ENCODE results near the gene IFT172. TPM values are rescaled to one million over a fixed set of nuclear protein-coding genes. Genes with fewer than 3 reads are reported as not detected.

Gene IFT172
- total and polyA plus RNA-seq, 2 of the 4 experiments (the other 2 are of a cell fraction) = 18.8 to 25.5 TPM

DNA sequence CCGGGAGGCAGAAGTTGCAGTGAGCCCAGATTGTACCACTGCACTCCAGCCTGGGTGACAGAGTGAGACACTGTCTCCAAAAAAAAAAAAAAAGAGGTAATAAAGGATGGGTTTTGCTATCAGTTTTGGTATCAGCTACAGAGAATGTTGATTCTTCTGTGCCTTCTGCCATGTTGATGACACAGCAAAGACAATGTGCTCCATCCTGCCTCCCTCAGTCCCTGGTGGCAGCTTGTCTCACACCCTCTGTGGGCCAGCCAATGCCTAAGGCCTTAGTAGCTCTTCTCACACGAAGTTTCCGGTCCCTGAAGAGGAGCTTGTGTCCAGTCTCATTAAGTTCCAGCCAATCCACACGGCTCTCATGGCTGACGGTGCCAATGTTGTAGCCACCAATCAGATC lies 17.6 kb downstream of the IFT172 start:
- no peaks in the 10 kb centered on the region for H3K4me1 ChIP-seq (ENCODE audit: control insufficient read depth, insufficient read depth, low read length)
- no peak overlapping the region for H2BK120ac ChIP-seq (ENCODE audit: low read depth, low read length)
- ChIA-PET CTCF (no interaction called here), POLR2A (ENCODE audit: unreplicated experiment) (no interaction called here)
- H3K9me1 ChIP-seq (ENCODE audit: insufficient read depth, low read length) = peaks cover 2% of the 10 kb centered on the region; the same call in 1 of the 2 replicates
- no peak overlapping the region for H3K14ac ChIP-seq (replicated peaks; ENCODE audit: low read depth, low read length)
- no peak overlapping the region for H3K9ac ChIP-seq (ENCODE audit: low read depth, low read length)
- no peaks in the 10 kb centered on the region for H3K79me1 ChIP-seq (ENCODE audit: low read depth in 1 of 2, low read length in 2 of 2)
- no peak overlapping the region for H3K27ac ChIP-seq (ENCODE audit: insufficient read depth, low read length)
- no peak overlapping the region for H3K56ac ChIP-seq (ENCODE audit: extremely low read depth, insufficient read depth, low read length)
- H3K4ac ChIP-seq (ENCODE audit: low read depth, low read length) = no peak overlapping the region
- intact Hi-C loops (cut with micrococcal nuclease) = no loop called here
- WGBS, 2 experiments (ENCODE audit: extremely low coverage in 2 of 2, insufficient read length in 1 of 2) = 86% methylated on average over 1 of the region's 5 CpGs; no CpG with 5 or more reads in 1 of the 2 experiments
- no peaks in the 10 kb centered on the region for H3K27me3 ChIP-seq (ENCODE audit: control insufficient read depth, insufficient read depth, low read length)
- no peak overlapping the region for H2BK5ac ChIP-seq (ENCODE audit: low read depth, low read length, poor library complexity, severe bottlenecking)
- H4K91ac ChIP-seq (ENCODE audit: insufficient read depth, low read depth, low read length) = no peak overlapping the region
- no peaks in the 10 kb centered on the region for H4K20me1 ChIP-seq (ENCODE audit: insufficient read depth, low read length)
- H3K4me2 ChIP-seq (ENCODE audit: low read depth, low read length) = no peak overlapping the region
- H3K18ac ChIP-seq (ENCODE audit: low read depth, low read length) = no peak overlapping the region
- no TSS peak for BruUV-seq (replicated peaks)
- no peak overlapping the region for H4K8ac ChIP-seq (ENCODE audit: low read depth in 2 of 2, low read length in 2 of 2)
- peaks cover 22% of the 10 kb centered on the region for H3K36me3 ChIP-seq (ENCODE audit: control insufficient read depth, insufficient read depth, low read length)
- H2BK20ac ChIP-seq (ENCODE audit: low read depth, low read length) = no peak overlapping the region
- no peak overlapping the region for H2BK15ac ChIP-seq (ENCODE audit: low read depth, low read length)
- H4K5ac ChIP-seq (ENCODE audit: low read depth, low read length) = no peak overlapping the region
- TF ChIP-seq RFX5 (IDR thresholded peaks at IDR 0.05; ENCODE audit: low read depth, low read length) (no peak), MAFK (IDR thresholded peaks at IDR 0.05; ENCODE audit: low read depth, low read length) (no peak), CHD1 (IDR thresholded peaks at IDR 0.05; ENCODE audit: low read depth, low read length) (no peak), RAD21 (IDR thresholded peaks at IDR 0.05; ENCODE audit: low read length) (no peak), MAZ (IDR thresholded peaks at IDR 0.05; ENCODE audit: borderline replicate concordance, low read depth, low read length) (no peak), POLR2A (IDR thresholded peaks at IDR 0.05; ENCODE audit: low read depth, low read length) (no peak), MXI1 (IDR thresholded peaks at IDR 0.05; ENCODE audit: borderline replicate concordance, low read depth, low read length) (no peak), NFE2L2 (IDR thresholded peaks at IDR 0.05; ENCODE audit: low read depth, low read length) (no peak), BHLHE40 (IDR thresholded peaks at IDR 0.05; ENCODE audit: low read depth, low read length) (no peak), CEBPB (IDR thresholded peaks at IDR 0.05; ENCODE audit: low read depth, low read length) (no peak), FOS (IDR thresholded peaks at IDR 0.05; ENCODE audit: low read depth, low read length) (no peak)
- TF ChIP-seq, protein P1, sequence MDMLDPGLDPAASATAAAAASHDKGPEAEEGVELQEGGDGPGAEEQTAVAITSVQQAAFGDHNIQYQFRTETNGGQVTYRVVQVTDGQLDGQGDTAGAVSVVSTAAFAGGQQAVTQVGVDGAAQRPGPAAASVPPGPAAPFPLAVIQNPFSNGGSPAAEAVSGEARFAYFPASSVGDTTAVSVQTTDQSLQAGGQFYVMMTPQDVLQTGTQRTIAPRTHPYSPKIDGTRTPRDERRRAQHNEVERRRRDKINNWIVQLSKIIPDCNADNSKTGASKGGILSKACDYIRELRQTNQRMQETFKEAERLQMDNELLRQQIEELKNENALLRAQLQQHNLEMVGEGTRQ (IDR thresholded peaks at IDR 0.05; ENCODE audit: low read depth, low read length) = no peak
- TF ChIP-seq, protein P2, sequence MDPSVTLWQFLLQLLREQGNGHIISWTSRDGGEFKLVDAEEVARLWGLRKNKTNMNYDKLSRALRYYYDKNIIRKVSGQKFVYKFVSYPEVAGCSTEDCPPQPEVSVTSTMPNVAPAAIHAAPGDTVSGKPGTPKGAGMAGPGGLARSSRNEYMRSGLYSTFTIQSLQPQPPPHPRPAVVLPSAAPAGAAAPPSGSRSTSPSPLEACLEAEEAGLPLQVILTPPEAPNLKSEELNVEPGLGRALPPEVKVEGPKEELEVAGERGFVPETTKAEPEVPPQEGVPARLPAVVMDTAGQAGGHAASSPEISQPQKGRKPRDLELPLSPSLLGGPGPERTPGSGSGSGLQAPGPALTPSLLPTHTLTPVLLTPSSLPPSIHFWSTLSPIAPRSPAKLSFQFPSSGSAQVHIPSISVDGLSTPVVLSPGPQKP (IDR thresholded peaks at IDR 0.05; ENCODE audit: borderline replicate concordance, low read depth, low read length) = no peak
- in situ Hi-C loops (cut with MboI; ENCODE audit: low sequenced_read_pairs) = no loop called here
- H2AK9ac ChIP-seq (replicated peaks; ENCODE audit: low read depth, low read length, poor library complexity) = no peak overlapping the region
- H2AFZ ChIP-seq (replicated peaks; ENCODE audit: low read length, poor library complexity) = no peak overlapping the region
- DNase-seq (no peak), ATAC-seq (ENCODE audit: low read depth) (no peak)
- H3K23ac ChIP-seq (ENCODE audit: low read depth, low read length) = no peak overlapping the region
- dilution Hi-C loops (cut with HindIII; ENCODE audit: low sequenced_read_pairs, unreplicated experiment) = no loop called here
- H3K4me3 ChIP-seq (ENCODE audit: insufficient read depth, low read depth, low read length) = no peak overlapping the region
- no peaks in the 10 kb centered on the region for H3K9me3 ChIP-seq (ENCODE audit: control insufficient read depth, insufficient read depth, low read length)
- no peak overlapping the region for H2AK5ac ChIP-seq (ENCODE audit: low read depth, low read length)
